ENCODE results near the gene LRG1. TPM values are rescaled to one million over a fixed set of nuclear protein-coding genes. Genes with fewer than 3 reads are reported as not detected.

The LRG1 gene
- polyA plus RNA-seq, 1 of the 3 experiments (the other 2 are of a cell fraction) = 0.12 TPM

GRCh38 chr19:4501691-4502090 lies 38.1 kb downstream of the LRG1 start:
- Histone ChIP-seq H3K4me3 (ENCODE audit: low read depth in 2 of 2, low read length in 1 of 2) (no peak overlapping the region), H3K9me3 (no peaks in the 10 kb centered on the region), H3K9me2 (no peaks in the 10 kb centered on the region), H2AFZ (ENCODE audit: low read depth) (no peak overlapping the region), H3K36me3 (replicated peaks in 1 of 2; ENCODE audit: control insufficient read depth in 1 of 2, insufficient read depth in 2 of 2, low read length in 1 of 2) (peaks cover 4 to 54% of the 10 kb centered on the region in 2 experiments), H3F3A (replicated peaks; ENCODE audit: insufficient read depth) (peaks cover 3% of the 10 kb centered on the region), H3K9ac (no peak overlapping the region), H3K79me2 (ENCODE audit: insufficient read depth) (no peaks in the 10 kb centered on the region), H3K27me3 (ENCODE audit: insufficient read depth) (no peaks in the 10 kb centered on the region), H3K27ac (ENCODE audit: low read depth in 2 of 2, low read length in 1 of 2) (no peak overlapping the region), H4K20me1 (ENCODE audit: insufficient read depth) (no peaks in the 10 kb centered on the region), H3K4me1 (ENCODE audit: control insufficient read depth in 1 of 2, insufficient read depth in 2 of 2, low read depth in 1 of 2, low read length in 1 of 2) (0 out of 4 replicates have a peak, but pooled peaks cover 0 to 5% of the 10 kb centered on the region in 2 experiments), H3K4me2 (no peak overlapping the region)
- ChIA-PET CTCF (interaction anchor here (4.1 kb wide), 1 partner anchor 22 kb away, joined by 24 read pairs; no protein-coding TSS in a partner anchor), POLR2A (no interaction called here)
- no peak for TF ChIP-seq NRF1 (IDR thresholded peaks at IDR 0.05; ENCODE audit: low read depth, low read length)
- no peak for TF ChIP-seq CTCF (IDR thresholded peaks at IDR 0.05)
- no peak for TF ChIP-seq MAX (IDR thresholded peaks at IDR 0.05; ENCODE audit: low read depth)
- no peak for TF ChIP-seq USF2 (IDR thresholded peaks at IDR 0.05; ENCODE audit: borderline replicate concordance, low read depth, low read length)
- TF ChIP-seq SMC3 (IDR thresholded peaks at IDR 0.05; ENCODE audit: low read depth, low read length) = no peak
- TF ChIP-seq FOXM1 (IDR thresholded peaks at IDR 0.05; ENCODE audit: low read depth) = no peak
- DNase-seq = no peak
- 92% methylated on average over 14 of the region's 25 CpGs for WGBS (ENCODE audit: low lambda C conversion rate)

GRCh38 chr19:4500841-4501591 lies 38.8 kb downstream of the LRG1 start:
- DNase-seq = no peak
- H3K27me3 ChIP-seq (ENCODE audit: insufficient read depth) = no peaks in the 10 kb centered on the region
- H3K36me3 ChIP-seq (replicated peaks in 1 of 2; ENCODE audit: control insufficient read depth in 1 of 2, insufficient read depth in 2 of 2, low read length in 1 of 2) = peaks cover 4 to 59% of the 10 kb centered on the region in 2 experiments
- H3K4me3 ChIP-seq (ENCODE audit: low read depth in 2 of 2, low read length in 1 of 2) = no peak overlapping the region
- H3K79me2 ChIP-seq (ENCODE audit: insufficient read depth) = no peaks in the 10 kb centered on the region
- no peaks in the 10 kb centered on the region for H3K4me1 ChIP-seq (ENCODE audit: control insufficient read depth in 1 of 2, insufficient read depth in 2 of 2, low read depth in 1 of 2, low read length in 1 of 2)
- H2AFZ ChIP-seq (ENCODE audit: low read depth) = no peak overlapping the region
- ChIA-PET POLR2A (interaction anchor here (0.7 kb wide), 1 partner anchor 1912 kb away, joined by 3 read pairs; no protein-coding TSS in a partner anchor), CTCF (interaction anchor here (4.1 kb wide), 1 partner anchor 23 kb away, joined by 24 read pairs; no protein-coding TSS in a partner anchor)
- 92% methylated on average over 23 of the region's 29 CpGs for WGBS (ENCODE audit: low lambda C conversion rate)
- H3K4me2 ChIP-seq = no peak overlapping the region
- no peaks in the 10 kb centered on the region for H3K9me3 ChIP-seq
- no peaks in the 10 kb centered on the region for H4K20me1 ChIP-seq (ENCODE audit: insufficient read depth)
- TF ChIP-seq RCOR1 (IDR thresholded peaks at IDR 0.05; ENCODE audit: low read length) = no peak
- TF ChIP-seq CTCF (IDR thresholded peaks at IDR 0.05) = no peak
- no peak for TF ChIP-seq ELF1 (IDR thresholded peaks at IDR 0.05)
- no peak for TF ChIP-seq TAF1 (IDR thresholded peaks at IDR 0.05; ENCODE audit: borderline replicate concordance, low read depth, low read length)
- no peak for TF ChIP-seq RAD21 (IDR thresholded peaks at IDR 0.05; ENCODE audit: low read length)
- no peak for TF ChIP-seq FOSL2 (IDR thresholded peaks at IDR 0.05; ENCODE audit: borderline replicate concordance, low read depth)
- TF ChIP-seq EZH2phosphoT487 (IDR thresholded peaks at IDR 0.05; ENCODE audit: borderline replicate concordance, low read depth) = no peak
- no peak for TF ChIP-seq MXI1 (IDR thresholded peaks at IDR 0.05; ENCODE audit: low read depth, low read length)
- TF ChIP-seq EP300 (IDR thresholded peaks at IDR 0.05; ENCODE audit: borderline replicate concordance in 1 of 2, low read depth in 1 of 2, low read length in 1 of 2) = no peak
- no peak for TF ChIP-seq FOXM1 (IDR thresholded peaks at IDR 0.05; ENCODE audit: low read depth)
- no peak for TF ChIP-seq RFX5 (IDR thresholded peaks at IDR 0.05; ENCODE audit: low read length)
- no peak for TF ChIP-seq SIN3A (IDR thresholded peaks at IDR 0.05; ENCODE audit: borderline replicate concordance, low read depth, low read length)
- no peak for TF ChIP-seq NRF1 (IDR thresholded peaks at IDR 0.05; ENCODE audit: low read depth, low read length)
- no peak for TF ChIP-seq POLR2AphosphoS5 (IDR thresholded peaks at IDR 0.05; ENCODE audit: low read depth, low read length)
- TF ChIP-seq MEF2A (IDR thresholded peaks at IDR 0.05; ENCODE audit: borderline replicate concordance, low read depth) = no peak
- no peak overlapping the region for H3K27ac ChIP-seq (ENCODE audit: low read depth in 2 of 2, low read length in 1 of 2)
- H3F3A ChIP-seq (replicated peaks; ENCODE audit: insufficient read depth) = peaks cover 3% of the 10 kb centered on the region
- no peaks in the 10 kb centered on the region for H3K9me2 ChIP-seq
- no peak overlapping the region for H3K9ac ChIP-seq

Data from SK-N-SH (cell line).